NCI-H146 treated with DMSO at 0.1 percent for 48 hours (cell line): Measurements from ENCODE around the gene COQ5.

Experiments
- DNase-seq: peaks from one replicate; lab custom pipeline; 2025; ENCODE audit not compliant: unreplicated experiment; lab: John Stamatoyannopoulos, UW

Gene COQ5

GRCh38 chr12:120457133-120457532 is 71.8 kb downstream of the COQ5 start:
- DNase-seq, result no peak

GRCh38 chr12:120455302-120455701 is 73.7 kb downstream of the COQ5 start:
- DNase-seq, result no peak

GRCh38 chr12:120453977-120454376 is 75.0 kb downstream of the COQ5 start:
- DNase-seq, result no peak
